ENCODE measurements around the gene PLD4.

- TF ChIP-seq, protein P1, sequence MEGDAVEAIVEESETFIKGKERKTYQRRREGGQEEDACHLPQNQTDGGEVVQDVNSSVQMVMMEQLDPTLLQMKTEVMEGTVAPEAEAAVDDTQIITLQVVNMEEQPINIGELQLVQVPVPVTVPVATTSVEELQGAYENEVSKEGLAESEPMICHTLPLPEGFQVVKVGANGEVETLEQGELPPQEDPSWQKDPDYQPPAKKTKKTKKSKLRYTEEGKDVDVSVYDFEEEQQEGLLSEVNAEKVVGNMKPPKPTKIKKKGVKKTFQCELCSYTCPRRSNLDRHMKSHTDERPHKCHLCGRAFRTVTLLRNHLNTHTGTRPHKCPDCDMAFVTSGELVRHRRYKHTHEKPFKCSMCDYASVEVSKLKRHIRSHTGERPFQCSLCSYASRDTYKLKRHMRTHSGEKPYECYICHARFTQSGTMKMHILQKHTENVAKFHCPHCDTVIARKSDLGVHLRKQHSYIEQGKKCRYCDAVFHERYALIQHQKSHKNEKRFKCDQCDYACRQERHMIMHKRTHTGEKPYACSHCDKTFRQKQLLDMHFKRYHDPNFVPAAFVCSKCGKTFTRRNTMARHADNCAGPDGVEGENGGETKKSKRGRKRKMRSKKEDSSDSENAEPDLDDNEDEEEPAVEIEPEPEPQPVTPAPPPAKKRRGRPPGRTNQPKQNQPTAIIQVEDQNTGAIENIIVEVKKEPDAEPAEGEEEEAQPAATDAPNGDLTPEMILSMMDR (IDR thresholded peaks at IDR 0.05), result no peak
- no peak for TF ChIP-seq REST (IDR thresholded peaks at IDR 0.05; ENCODE audit: insufficient read depth in 1 of 2, low read depth in 2 of 2, low read length in 1 of 2)
- no peak for TF ChIP-seq TCF7L2 (IDR thresholded peaks at IDR 0.05; ENCODE audit: low read depth, low read length)
These were observed 37.7 kb upstream of the PLD4 start for GRCh38 chr14:104886690-104887622.
